ENCODE measurements around the gene MAP1LC3B2.

DNA sequence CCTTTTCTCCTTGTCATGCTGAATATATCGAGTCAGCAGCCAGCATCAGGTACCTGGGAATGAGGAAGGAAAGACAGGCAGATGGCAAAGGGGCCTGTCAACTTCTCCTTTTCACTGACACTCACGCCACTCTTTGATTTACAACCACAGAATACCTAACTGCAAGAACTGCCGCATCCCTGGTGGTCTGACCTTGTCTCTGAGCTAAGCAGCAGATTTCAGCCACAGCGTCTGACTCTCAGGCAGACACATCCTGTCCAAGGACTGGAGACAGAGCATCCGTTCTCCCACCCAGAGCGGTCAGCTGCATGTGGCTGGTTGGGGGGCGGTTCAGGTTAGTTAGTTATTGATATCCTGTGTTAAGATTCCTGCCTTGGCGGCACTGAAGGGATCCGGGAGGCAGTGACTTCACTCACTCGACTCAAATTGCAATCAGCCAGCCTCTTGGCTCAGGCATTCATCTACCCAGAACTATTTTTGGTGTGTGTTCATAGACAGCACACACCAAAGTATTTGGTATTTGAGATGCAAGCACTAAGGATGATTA is 11.2 kb upstream of the MAP1LC3B2 start:
- TF ChIP-seq, protein P1, sequence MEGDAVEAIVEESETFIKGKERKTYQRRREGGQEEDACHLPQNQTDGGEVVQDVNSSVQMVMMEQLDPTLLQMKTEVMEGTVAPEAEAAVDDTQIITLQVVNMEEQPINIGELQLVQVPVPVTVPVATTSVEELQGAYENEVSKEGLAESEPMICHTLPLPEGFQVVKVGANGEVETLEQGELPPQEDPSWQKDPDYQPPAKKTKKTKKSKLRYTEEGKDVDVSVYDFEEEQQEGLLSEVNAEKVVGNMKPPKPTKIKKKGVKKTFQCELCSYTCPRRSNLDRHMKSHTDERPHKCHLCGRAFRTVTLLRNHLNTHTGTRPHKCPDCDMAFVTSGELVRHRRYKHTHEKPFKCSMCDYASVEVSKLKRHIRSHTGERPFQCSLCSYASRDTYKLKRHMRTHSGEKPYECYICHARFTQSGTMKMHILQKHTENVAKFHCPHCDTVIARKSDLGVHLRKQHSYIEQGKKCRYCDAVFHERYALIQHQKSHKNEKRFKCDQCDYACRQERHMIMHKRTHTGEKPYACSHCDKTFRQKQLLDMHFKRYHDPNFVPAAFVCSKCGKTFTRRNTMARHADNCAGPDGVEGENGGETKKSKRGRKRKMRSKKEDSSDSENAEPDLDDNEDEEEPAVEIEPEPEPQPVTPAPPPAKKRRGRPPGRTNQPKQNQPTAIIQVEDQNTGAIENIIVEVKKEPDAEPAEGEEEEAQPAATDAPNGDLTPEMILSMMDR (IDR thresholded peaks at IDR 0.05; ENCODE audit: low read length) = no peak
- TF ChIP-seq EZH2 (IDR thresholded peaks at IDR 0.05; ENCODE audit: borderline replicate concordance, low read length) = no peak

Data from OCI-LY1 (cell line).